22Rv1 (cell line): Measurements from ENCODE around the gene SCUBE2.

Source experiments
- H3K27ac ChIP-seq: fragments of 450-650 bp; 2 replicates; pipeline ENCODE4 v1.5.1; 2017
- ZFX ChIP-seq: fragments of 450-650 bp; IDR thresholded peaks from 2 replicates; pipeline ENCODE4 v1.6.1; 2017; ENCODE audit warnings: antibody characterized with exemption, borderline replicate concordance
- TF ChIP-seq, protein P1 (sequence below): fragments of 450-650 bp; IDR thresholded peaks from 2 replicates; pipeline ENCODE4 v1.5.1; 2017; ENCODE audit warnings: mild to moderate bottlenecking

The SCUBE2 gene

DNA sequence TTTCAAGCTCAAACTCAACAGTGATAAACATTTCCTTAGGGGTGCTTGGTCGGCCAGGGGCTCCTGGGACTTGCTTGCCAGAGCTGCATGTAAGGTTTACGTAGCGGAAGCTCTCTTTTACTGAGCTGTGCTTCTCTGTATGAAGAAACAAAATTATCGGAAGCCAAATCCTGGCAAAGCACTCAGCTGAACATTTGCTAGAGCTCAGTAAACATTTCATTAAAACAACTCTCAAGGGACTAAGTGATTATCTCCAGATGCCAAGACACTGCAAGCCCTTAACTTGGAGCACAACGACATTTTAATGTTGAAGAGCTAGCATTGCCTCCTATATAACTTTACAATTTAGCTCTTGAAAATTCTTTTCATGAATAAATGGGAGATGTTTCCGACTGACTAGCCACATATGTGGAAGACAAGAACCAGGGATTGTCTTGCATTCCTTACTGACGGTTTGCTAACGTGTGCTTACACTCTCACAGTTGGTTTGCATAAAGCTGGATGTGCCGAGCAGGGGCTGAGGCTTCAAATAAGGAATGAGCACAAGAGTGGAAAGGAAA lies 43.4 kb downstream of the SCUBE2 start:
- H3K27ac ChIP-seq, result no peak overlapping the region
- TF ChIP-seq, protein P1, sequence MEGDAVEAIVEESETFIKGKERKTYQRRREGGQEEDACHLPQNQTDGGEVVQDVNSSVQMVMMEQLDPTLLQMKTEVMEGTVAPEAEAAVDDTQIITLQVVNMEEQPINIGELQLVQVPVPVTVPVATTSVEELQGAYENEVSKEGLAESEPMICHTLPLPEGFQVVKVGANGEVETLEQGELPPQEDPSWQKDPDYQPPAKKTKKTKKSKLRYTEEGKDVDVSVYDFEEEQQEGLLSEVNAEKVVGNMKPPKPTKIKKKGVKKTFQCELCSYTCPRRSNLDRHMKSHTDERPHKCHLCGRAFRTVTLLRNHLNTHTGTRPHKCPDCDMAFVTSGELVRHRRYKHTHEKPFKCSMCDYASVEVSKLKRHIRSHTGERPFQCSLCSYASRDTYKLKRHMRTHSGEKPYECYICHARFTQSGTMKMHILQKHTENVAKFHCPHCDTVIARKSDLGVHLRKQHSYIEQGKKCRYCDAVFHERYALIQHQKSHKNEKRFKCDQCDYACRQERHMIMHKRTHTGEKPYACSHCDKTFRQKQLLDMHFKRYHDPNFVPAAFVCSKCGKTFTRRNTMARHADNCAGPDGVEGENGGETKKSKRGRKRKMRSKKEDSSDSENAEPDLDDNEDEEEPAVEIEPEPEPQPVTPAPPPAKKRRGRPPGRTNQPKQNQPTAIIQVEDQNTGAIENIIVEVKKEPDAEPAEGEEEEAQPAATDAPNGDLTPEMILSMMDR, result no peak
- TF ChIP-seq ZFX, result no peak

DNA sequence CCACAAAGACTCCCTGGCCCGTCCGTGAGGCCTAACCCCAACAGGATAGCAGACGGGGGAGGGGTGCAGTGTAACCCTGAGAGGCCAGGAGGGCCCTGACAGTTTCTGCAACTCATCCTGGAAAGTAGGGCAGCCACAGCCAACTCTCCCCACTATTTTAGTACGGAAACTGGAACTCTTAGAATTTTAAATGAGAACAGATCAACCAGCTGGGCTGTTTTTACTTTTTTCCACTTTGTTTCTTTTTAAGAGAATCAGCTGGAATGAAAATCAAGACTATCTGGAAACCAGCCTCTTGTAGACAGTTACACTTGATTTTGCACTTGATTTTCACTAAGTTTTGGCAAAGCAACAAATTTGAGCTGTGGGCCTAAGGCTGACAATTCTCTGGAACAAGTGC lies 44.9 kb downstream of the SCUBE2 start:
- H3K27ac ChIP-seq, result no peak overlapping the region
- TF ChIP-seq ZFX, result no peak
- TF ChIP-seq, protein P1, result no peak

GRCh38 chr11:9042488-9042887 lies 48.9 kb downstream of the SCUBE2 start:
- no peak overlapping the region for H3K27ac ChIP-seq
- no peak for TF ChIP-seq ZFX
- TF ChIP-seq, protein P1, result no peak

DNA sequence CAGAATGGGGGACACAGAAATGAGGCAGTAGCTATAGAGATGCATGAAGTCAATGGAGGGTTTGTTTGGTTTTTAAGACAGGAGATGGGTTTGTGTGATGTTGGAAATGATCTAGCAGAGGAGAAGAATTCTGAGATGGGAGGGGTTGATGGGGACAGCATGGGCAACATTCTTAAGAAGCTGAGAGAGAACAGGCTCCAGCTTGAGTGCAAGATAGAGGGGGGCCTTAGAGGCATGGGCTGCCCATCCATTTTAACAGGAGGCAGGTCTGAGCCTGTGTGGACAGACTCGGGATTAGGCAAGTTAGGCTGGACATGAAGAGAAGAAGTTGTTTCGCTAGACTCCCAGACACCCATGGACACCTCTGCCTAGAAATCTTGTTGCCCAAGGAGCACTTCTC lies 49.7 kb downstream of the SCUBE2 start:
- H3K27ac ChIP-seq, result no peak overlapping the region
- no peak for TF ChIP-seq ZFX
- TF ChIP-seq, protein P1, result no peak

DNA sequence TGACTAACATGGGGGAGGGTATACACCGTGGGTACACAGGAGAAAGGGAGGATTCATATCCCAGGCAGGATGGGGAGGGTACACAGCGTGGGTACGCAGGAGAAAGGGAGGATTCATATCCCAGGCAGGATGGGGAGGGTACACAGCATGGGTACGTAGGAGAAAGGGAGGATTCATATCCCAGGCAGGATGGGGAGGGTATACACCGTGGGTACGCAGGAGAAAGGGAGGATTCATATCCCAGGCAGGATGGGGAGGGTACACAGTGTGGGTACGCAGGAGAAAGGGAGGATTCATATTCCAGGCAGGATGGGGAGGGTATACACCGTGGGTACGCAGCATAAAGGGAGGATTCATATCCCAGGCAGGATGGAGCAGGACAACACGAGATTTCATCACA lies 51.0 kb downstream of the SCUBE2 start:
- H3K27ac ChIP-seq, result no peak overlapping the region
- TF ChIP-seq, protein P1, result no peak
- no peak for TF ChIP-seq ZFX

DNA sequence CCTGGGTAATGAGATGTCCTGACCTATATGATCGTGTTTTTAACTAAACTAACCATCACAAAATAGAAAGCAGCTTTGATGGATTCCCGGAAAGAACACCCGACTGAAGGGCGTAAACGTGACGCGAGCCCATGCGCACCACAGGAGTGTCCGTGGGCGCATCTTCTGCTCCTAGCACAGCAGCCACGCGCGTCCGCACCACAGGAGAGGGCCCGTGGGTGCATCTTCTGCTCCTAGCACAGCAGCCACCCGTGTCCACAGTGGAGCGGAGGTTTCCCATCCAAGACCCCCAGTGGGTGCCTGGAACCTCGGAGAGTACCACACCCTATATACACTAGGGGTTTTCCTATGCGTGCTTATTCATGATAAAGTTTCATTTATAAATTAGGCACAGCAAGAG lies 51.5 kb downstream of the SCUBE2 start:
- no peak overlapping the region for H3K27ac ChIP-seq
- TF ChIP-seq, protein P1, result no peak
- TF ChIP-seq ZFX, result no peak

- TF ChIP-seq, protein P1, result no peak
- no peak for TF ChIP-seq ZFX
These were observed 52.2 kb downstream of the SCUBE2 start for GRCh38 chr11:9039198-9039597.

More at GRCh38 chr11:9039198-9039597, 52.2 kb downstream of the SCUBE2 start:
- H3K27ac ChIP-seq, result no peak overlapping the region
